Cardiac septum (tissue), 1 donor: ENCODE results near the gene ARHGEF37. TPM values are rescaled to one million over a fixed set of nuclear protein-coding genes. Genes with fewer than 3 reads are reported as not detected.

Experiments
- DNase-seq: peaks from one replicate; pipeline ENCODE4 v3.0.0-alpha.2; 2020; ENCODE audit warnings: low spot score
- intact Hi-C: fragments of 100-400 bp; cut with DNase I; formaldehyde crosslinking; loops from one replicate; pipeline ENCODE4 v1.14.0; 2022
- total RNA-seq: library from RNA; stranded (reverse); fragmentation: NEBNext Ultra II Directional; extraction: Animal tissue kit (Norgen Biotek cat#: 25700); gene quantifications from one replicate; pipeline ENCODE4 v1.2.1, GENCODE V29; 2021
- donor health status: DM: no; HTN: no; CAD: no.

Gene ARHGEF37
- total RNA-seq, 1 donor from 2014 or later, result 15.8 TPM

DNA sequence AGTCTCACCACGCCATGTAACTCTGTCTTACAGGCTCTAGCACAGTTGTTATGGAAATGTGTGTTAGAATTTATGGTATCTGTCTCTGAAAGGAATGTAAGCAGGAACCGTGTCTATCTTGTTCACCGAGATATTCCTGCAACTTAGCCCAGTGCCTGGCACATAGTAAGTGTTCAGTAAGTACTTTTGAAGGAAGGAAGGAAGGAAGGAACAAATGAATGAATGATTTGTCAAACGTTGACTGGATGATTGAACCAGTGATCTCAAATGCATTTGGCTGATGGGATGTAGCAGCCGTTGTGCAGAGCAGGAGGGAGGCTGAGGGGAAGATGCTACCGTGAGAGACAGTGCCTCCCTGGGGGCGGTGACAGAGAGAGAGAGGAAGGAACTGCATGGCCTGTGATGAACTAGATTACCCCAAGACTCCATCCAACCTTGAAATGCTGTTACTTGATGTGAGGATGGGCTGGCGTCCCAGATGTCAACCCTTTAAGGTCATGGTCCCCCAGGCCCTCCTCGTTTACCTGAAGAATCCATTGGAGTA, 101.3 kb downstream of the ARHGEF37 start:
- intact Hi-C loops, result no loop called here
- DNase-seq, result no peak

DNA sequence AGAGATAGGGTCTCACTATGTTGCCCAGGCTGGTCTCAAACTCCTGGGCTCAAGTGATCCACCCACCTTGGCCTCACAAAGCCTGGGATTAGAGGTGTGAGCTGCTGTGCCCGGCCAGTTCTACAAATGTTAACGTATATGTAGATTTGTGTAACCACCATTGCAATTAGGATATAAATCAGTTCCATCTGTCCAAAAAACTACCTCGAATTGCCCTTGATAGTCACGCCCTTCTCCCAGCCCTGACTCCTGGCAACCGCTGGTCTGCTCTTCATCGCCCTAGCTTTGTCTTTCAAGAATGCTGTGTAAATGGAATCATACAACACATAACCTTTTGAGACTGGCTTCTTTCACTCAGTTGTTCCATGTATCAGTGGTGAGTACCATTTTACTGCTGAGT, 102.7 kb downstream of the ARHGEF37 start:
- intact Hi-C loops, result no loop called here
- DNase-seq, result no peak

- intact Hi-C loops, result no loop called here
- DNase-seq, result no peak
These were observed 103.1 kb downstream of the ARHGEF37 start for GRCh38 chr5:149684371-149684770.

Other genes with a start within 250 kb of the ARHGEF37 start
- gene GRPEL2, start 236.0 kb upstream of the ARHGEF37 start, total RNA-seq, result 11.0 TPM
- 4.3 TPM for gene PCYOX1L, start 223.5 kb upstream of the ARHGEF37 start, total RNA-seq
- gene IL17B, start 202.2 kb upstream of the ARHGEF37 start, total RNA-seq, result not detected
- 206 TPM for gene CSNK1A1, start 30.1 kb upstream of the ARHGEF37 start, total RNA-seq
- gene PPARGC1B, start 148.8 kb downstream of the ARHGEF37 start, total RNA-seq, result 18.9 TPM